ENCODE data around the gene PCSK7.

DNA sequence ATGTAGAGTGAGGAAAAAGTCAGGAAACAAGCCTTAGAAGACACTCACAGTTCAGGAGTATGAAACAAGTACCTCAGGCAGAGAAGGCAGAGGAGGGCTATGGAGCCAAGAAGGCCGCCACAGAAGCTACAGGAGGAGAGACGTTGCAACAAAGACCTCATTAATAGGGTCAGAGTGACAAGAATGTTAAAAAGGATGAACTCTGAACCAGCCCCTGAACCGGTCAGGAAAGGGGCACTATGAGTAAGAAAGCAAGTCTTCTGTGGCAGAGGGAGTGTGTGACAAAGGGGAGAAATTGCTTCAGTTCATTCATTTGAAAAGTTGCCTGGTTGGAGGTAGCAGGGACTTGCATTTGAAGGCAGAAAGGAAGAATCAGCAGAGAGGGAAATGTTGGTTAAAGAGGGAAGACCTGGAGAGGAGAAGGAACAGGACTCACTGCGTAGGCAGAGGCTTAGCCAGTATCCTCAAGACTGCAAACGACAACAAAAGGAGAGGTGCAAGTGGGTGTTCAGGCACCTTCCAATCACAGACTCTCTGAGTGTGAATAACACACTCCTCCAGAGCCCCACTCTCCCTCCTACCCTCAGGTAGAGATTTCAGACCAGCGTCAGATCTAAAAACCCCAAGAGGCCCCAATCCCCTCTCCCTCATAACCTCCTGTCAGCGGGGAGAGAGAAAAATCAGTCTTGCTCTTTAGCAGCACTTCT lies 17.3 kb downstream of the PCSK7 start:
- TF ChIP-seq, protein P1, sequence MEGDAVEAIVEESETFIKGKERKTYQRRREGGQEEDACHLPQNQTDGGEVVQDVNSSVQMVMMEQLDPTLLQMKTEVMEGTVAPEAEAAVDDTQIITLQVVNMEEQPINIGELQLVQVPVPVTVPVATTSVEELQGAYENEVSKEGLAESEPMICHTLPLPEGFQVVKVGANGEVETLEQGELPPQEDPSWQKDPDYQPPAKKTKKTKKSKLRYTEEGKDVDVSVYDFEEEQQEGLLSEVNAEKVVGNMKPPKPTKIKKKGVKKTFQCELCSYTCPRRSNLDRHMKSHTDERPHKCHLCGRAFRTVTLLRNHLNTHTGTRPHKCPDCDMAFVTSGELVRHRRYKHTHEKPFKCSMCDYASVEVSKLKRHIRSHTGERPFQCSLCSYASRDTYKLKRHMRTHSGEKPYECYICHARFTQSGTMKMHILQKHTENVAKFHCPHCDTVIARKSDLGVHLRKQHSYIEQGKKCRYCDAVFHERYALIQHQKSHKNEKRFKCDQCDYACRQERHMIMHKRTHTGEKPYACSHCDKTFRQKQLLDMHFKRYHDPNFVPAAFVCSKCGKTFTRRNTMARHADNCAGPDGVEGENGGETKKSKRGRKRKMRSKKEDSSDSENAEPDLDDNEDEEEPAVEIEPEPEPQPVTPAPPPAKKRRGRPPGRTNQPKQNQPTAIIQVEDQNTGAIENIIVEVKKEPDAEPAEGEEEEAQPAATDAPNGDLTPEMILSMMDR (IDR thresholded peaks at IDR 0.05; ENCODE audit: low read length) = no peak
- TF ChIP-seq EZH2phosphoT487 (IDR thresholded peaks at IDR 0.05; ENCODE audit: low read length) = no peak
